EH (cell line): ENCODE data around the gene ATOH8.
A peak's percentile ranks its signal among the peaks of the same experiment; 100 is the strongest.

ENCODE experiments used
- DNase-seq: peaks from one replicate; pipeline ENCODE4 v3.0.0-alpha.2; 2015; ENCODE audit warnings: low read depth

The ATOH8 gene

DNA sequence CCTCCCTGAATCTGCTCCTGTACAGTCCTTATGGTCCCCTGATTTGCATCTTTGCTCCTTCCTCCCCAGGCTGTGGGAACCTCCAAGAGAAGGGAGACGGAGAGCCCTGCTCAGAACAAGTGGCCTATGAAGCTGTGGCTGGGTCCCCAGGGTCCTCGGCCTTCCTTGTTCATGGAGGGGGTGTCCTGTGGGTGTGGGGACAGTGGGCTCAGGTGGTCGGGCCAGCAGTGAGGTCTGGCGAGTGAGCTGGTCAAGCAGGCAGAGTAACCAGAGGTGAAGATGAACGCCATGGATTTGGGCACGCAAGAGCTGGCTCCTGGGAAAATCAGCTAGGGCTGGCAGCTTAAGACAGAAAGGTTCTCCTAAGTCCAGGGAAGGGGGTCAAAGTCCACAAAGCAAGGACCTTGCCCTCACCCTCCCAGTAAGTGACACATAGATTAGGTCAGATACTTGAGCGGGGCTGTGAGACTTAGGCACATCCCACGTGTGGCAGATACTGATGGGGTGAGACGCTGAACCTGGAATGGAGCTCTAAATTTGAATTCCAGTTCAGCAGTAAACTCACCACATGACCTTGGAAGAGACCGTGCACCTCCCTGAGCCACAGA lies 34.8 kb upstream of the ATOH8 start:
- DNase-seq, result no peak

DNA sequence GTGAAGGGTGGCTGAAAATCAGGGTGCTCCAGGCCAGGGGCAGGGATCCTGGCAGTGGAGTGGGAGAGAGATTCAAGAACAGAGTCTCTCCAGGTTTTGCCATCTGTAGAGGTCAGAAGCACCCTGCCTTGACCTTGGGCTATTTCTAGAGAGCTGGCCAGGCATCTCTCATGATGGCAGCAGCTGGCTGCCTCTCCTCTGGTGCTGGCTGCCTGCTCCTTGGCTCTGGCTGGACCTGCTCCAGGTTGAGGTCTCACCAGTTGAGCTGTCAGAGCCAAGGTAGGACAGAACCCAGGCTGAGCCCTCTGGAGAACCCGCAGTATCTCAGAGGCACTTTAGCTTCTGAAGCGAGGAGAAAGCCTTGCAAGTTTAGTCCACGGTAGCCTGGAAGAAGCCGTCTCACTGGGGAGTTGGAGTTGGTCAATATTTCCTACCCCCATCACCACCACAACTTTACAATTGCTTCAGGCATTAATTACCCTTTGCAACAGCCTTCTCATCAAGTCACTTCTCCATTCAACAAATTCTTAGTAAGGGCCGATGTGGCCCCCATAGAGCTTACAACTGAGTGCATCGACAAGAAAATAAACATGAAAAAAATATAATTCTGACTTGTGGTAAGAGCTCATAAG lies 34.1 kb upstream of the ATOH8 start:
- DNase-seq, result no peak

DNA sequence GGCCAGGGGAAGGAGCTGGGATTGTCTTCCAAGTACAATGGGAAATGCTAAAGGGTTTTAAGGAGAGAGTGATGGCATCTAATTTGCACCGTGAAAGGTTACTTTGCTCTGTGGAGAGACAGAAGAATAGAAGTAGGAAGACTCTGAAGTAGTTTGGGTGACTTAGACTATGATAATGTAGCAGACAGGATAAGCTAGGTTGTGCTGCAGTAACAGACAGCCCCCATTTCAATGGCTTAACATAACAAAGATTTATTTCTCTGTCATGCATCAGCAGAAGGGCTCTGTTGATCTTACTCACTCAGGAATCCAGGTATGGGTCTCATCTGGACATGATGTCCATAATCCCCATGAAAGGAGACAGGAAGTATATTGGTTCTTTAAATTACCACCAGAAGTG lies 33.3 kb upstream of the ATOH8 start:
- DNase-seq, result no peak

DNA sequence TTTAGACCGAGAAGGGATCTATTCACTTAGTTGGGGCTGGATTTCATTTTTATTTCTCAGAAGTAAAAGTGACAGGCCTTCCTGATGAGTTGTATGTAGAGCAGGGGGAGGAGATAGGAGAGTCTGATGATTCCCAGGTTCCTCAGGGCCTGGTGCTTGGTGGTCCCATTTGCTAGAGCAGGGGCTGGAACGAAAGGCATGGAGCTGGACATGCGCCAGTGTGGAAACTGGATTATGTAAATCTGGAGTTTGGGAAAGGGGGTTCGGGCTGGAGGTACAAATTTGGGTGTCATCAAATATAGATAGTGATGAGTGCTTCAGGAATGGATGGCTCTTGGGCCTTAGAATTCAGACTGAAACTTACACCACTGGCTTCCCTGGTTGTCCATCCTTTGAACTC lies 32.1 kb upstream of the ATOH8 start:
- DNase-seq, result no peak

DNA sequence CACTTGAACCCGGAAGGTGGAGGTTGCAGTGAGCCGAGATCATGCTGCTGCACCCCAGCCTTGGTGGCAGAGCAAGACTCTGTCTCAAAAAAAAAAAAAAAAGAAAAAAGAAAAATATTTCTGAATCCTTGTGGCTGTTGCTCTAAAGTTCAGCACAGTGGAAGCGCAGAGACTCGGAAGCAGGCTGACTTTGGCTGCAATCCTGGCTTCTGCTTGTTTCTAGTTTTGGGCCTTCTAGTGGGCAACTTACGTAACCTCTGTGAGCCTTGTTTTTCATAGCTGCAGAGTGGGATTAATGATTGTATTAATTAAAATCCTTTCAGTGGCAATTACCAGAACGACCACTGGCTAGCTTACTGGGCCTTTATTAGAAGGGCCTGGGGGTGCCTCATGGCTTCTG lies 31.3 kb upstream of the ATOH8 start:
- DNase-seq, result no peak

DNA sequence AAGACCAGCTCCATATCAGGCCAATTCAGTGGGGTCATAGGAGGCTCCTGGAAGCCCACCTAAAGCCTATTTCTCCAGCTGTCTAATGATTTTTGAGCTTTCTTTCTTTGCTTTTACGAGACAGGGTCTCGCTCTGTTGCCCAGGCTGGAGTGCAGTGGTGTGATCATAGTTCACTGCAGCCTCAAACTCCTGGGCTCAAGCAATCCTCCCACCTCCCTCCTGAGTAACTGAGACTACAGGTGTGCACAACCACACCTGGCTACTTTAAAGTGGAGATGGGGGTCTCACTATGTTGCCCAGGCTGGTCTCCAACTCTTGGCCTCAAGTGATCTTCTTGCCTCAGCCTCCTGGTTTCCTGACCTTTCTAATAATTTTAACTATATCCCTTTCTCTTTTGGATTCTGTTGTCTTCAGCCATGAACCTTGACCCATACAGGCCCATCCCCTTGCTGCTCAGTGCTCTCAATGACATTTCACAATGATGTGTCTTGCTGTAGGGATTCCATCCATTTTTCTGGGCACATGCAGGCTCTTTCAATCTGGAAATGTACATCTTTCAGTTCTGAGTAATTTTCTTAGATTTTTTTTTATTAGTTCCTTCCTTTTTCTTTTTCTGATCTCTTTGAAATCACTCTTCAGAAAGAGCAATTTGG lies 30.0 kb upstream of the ATOH8 start:
- peak; percentile 87 for DNase-seq

DNA sequence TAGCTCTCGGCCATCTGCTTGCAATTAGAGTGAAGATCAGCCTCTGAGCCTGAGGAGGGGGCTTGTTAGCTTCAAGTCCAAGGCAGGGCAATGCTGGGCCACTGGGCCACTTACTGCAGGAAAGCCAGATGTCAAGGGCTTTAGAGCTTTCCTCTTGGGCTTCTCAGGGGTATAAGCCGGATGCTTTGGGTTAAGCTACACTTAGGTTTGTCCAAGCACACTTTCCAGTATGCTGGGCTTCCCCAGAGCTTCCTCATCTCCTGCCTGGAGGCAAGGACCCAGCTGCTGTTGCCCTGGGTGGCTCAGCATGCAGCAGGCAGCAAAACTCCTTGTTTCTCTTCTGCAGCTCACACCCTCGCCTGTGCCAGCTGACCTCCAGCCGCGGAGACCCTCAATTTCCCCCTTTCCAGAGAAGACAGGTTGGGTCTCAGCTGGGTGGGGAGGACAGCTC lies 29.0 kb upstream of the ATOH8 start:
- DNase-seq, result peak; percentile 48

DNA sequence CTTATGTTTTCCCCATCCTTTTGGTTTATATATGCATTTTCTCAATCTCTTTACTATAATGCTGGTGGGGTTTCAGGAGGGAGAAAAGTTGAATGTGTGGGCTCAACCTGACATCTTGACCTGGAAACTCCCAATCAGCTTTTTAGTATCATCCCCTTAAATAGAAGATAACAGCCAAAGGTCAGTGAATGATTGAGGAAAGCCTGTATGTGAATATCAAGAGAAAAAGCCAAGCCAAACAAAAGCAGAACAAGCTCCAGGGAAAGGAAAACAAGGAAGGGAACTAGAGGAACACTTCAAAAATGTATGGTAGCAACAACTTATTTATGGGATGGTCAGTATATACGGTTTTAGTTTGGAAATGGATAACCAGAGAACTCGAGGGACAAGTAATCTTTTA lies 28.3 kb upstream of the ATOH8 start:
- no peak for DNase-seq

DNA sequence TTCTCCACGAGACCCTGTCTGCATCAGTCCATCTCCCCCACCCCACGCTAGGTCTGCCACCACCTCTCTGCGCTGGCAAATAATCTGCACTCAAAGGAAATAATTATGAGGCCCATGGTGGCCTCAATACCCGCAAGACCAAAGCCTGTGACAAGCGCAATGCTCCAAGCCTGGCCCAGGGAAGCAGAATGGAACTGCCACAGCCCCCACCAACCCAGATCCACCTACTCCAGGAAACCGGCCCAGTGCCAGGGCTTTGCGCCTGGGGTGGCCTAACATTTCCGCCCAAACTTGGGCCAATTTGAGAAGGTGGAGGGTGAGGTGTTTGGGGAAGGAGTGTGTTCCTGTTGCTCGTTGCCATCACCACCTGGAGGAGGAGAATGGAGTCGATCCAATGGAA lies 26.0 kb upstream of the ATOH8 start:
- DNase-seq, result no peak

DNA sequence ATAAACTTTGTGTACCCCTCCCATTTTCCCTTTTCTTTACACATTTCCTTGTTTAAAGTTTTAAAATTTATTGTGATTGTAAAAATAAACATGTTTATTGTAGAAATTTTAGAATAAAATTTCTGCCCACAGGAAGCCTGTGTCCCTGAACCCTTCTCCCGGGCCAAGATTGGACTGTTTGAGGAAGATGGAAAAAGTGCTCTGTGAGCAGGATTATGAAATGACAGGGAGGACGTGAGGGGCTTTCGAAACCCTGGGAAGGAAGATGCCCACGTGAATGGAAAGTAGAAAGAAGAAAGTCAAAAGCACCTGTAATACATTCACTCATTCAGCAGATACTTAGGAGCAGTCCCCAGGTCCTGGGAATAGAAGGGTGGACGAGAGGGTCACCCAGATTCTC lies 25.4 kb upstream of the ATOH8 start:
- no peak for DNase-seq

DNA sequence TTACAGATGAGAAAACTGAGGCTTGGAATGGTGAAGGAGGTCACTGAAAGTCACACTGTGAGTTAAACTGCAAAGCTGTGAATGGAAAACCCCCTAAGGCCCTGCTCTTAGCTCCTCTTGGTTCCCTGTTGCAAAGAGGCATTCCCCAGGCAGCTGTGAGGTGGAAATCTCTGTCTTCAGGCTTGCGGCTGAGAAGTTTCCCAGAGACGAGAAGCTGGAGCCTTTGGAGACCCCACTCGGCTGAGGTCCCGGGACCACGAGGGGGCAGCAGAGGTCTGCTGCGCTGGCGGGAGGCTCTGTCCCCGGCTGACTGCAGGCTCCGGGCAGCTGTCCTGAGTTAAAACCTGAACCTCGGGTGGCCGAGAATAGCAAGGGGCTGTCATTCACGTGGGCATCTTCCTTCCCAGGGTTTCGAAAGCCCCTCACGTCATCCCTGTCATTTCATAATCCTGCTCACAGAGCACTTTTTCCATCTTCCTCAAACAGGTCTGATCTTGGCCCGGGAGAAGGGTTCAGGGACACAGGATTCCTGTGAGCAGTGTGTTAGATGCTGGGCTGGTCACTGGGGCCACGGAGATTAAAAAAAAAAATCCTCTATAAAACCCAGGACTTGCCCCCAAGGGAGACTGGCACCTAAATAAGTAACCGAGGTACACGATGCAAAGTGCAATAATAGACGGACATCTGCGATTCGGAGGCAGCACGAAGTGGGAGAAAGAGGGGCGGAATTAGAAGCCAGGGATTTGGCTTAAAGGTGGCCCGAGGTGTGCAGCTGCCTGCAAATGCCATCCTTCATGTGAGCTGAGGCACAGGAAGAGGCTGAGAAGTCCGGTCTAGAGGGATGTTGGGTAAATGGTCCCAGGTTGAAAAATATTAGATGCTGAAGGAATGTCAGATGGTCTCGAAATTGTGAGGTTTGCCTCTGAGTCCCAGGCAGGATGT lies 24.6 kb upstream of the ATOH8 start:
- peak; percentile 82 for DNase-seq

DNA sequence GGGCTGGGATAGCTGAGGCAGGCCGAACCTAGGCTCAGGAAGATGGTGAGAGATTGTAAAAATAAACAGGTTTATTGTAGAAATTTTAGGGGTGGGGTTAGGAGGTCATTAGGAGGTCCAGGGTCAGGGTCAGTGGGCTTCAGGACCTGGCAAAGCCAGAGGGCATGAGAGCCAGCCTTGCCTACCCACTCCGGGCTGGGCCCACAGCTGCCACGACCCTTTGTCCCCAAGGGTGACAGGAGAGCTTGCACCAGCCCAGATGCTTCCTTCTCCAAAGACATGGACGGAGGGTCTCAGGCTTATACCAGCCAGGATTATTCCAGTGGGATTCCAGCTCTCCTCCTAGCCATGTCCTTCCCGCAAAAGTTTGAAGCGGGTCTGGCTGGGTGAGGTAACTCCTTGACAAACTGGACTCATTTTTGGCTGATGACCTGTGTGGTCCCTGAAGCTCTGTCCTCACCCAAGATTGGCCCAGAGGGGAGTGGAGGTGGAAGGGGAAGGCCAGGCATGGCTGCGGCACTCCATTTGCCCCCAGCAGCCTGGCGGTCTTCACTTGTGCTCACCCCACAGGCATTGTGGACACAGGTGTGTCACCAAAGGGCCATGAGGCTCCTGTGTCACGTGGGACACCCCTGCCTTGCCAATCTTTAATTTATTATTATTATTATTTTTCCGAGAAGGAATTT lies 23.8 kb upstream of the ATOH8 start:
- DNase-seq, result no peak

DNA sequence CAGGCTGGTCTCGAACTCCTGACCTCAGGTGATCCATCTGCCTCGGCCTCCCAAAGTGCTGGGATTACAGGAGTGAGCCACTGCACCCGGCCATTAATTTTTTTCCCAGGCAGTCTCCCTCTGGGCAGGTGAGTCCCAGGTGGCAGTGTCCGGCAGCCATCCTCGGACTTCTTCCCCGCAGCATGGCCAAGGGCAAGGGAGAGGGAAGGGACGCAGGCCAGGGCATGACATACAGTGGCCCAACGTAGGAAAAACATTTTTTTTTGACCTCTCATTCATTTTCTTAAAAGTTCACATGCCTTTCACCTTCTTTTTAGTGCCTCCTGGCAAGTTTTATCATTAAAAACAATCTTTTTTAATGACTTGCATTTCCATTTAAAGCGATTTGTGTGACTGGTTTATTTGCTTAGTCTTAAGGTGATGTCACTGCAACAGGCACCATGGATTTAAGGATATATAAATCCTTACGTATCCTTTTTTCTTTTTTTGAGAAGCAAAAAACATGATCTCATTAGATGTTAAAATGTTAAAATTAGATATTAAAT lies 23.0 kb upstream of the ATOH8 start:
- peak; percentile 46 for DNase-seq

DNA sequence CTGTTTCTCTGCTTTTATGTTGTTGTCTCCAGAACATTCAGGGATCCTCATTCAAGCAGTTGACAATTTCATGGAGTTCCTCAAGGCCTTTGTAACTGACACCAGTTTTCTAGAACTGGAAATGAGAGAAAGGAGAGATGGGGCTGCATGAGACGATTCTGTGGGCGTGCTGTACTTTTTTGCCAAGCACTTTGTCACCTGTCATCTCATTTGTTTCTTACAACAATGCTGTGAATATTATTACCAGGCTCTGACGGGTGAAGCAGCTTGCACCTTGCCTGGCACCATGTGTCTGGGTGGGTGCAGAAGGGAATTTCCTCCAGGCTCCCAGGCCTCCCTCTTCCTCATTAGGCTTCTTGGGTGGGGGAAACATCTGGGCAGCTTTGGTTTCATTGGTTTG lies 22.2 kb upstream of the ATOH8 start:
- DNase-seq, result no peak

DNA sequence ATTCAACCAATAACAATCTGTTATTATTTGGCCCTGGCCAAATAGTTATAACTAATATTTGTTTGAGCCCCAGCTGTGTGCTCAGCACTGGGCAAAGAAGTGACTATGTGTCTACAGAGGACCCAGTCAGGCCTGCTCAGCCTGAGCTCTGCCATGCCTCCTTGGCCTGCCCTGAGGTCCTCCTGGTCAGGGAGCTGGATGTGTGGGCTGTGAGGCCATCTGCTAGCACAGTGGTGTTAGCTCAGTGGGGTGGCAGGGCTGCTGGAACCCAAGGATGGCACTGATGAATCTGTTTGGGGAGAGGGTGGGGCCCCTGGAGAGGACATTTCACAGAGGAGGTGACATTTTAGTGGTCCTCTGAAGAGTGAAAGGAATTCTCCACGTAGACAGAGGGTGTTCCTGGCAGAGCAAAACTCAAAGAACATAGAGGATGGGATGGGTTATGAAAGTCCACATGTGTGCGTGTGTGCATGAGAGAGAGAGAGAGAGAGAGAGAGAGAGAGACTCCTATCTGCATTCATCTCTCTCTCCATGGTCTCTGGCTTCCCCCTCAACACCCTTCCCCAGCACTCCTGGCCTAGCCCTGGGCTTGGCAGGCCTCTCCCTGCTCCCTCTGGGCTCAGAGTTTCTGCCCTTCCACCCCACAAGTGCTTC lies 21.2 kb upstream of the ATOH8 start:
- DNase-seq, result no peak

DNA sequence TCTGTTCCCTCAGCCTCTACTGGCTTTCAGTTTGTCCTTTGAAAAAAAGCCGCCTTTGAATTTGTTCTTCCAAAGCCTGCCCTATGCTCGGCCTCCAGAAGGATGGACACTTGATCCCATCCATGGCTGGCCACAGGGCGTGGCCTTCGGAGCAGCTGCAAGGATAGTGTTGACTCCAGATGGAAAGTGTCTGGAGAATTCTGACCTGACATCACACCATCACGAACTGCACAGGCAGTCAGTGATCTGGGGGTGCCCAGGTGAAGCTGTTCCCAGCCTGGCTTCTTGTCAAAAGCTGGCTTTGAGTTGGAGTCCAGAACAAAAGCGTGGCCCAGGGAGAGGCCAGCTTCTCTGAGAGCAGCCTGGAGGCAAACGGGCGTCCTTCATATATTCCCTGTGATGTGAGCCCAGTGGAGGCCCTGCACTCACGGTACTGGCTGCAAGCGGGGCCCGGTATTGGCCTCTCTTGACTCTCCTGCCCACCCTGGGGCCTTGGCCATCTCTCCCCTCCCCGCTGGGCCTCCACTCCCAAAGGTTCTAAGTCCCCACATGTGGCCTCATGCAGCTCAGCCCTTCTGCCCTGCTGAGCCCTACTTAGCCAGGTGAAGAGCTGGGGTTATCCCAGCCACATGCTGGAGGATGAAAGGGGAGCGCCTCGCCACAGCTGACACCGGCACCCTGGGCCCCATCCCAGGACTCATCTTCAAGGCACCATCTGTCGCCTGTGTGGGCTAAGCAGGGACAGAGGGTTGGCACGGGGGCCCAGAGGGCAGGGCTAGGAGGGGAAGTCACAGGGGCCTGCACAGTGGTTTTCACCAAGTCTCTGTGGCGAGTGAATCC lies 20.4 kb upstream of the ATOH8 start:
- no peak for DNase-seq

DNA sequence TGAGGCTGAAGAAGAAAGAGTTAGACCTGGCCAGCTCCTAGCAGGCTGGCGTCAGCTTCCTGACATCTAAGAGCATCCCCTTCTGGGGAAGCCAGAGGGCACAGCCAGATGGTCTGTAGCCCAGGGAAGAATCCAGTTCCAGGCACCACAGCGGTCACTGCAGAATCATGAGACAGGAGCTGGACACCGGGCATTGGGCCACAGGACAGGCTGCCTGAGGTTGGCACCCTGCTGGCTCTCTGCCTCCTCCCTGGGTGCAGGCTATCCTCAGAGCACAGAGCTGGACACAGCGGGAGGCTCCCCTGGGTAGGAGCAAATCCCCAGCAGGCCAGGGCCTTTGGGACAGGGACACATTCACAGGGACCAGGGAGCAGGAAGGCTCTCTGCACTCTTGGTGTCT lies 19.8 kb upstream of the ATOH8 start:
- no peak for DNase-seq

DNA sequence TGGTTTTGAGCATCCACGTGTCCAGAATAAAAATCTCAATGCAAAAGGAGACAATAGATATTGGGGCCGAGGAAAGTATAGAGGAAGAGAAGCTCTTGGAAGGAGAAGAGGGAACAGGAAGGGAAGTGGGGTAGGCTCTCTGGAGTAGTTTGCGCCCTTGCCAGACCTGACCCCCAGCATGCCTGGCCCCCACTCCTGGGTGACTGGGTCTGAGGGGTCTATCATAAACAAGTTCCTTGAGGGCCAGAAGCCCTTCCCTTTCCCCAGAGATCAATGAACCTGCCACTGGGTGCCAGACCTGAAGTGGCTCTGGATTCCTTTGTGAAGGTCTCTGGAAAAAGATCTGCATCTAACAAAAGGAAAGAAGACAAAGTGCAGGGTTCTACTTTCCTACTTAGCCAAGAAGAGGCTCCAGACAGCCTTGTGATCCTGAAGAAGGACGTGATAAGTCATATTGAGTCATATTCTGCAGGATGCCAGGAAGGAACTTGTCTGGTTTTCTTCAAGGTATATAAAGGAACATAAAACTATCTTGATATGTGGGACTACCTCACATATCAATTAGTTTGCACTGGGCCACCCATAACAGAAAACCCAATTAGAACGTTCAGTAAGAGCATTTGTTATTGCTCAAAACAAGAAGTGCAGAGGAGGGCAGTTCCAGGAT lies 18.7 kb upstream of the ATOH8 start:
- DNase-seq, result peak; percentile 44

DNA sequence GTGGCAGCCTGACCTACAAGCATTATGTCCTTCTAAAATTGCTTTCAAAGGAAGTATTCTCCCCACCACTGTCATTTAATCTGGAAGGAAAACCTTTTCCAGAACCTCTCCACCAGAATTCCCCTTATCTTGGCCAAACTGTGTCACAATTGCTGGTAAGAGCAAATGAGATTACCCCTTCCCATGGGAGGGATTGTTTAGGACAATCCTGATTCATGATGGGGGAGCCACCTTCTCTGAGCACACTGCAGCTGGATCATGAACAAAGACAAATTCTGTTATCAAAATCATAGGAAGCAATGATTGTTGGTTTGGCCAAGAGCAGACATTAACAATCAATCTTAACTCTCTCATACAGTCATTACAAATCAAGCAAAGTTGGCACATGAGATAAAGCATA lies 18.1 kb upstream of the ATOH8 start:
- DNase-seq, result no peak
